Natural killer cell (primary cell): ENCODE data around the gene MYD88. TPM values are rescaled to one million over a fixed set of nuclear protein-coding genes. Genes with fewer than 3 reads are reported as not detected.

ENCODE experiments used
- ATAC-seq, 3 donors: fragments of 150-1000 bp in 2 of 3; fragments of 200-7000 bp in 1 of 3; cut with Tn5 transposase; 1 replicate in 1 of 3; 2 replicates in 2 of 3; pipeline ENCODE4 v1.10.0; 2021; ENCODE audit warnings: mild to moderate bottlenecking in 2 of 3, moderate library complexity in 2 of 3
- DNase-seq, 2 donors: peaks; one replicate each; pipeline versions ENCODE4 v3.0.0 to v3.0.0-alpha.2; 2013 to 2021; ENCODE audit warnings: mixed read lengths in 1 of 2
- H3K27ac ChIP-seq: one replicate; pipeline ENCODE4 v1.5.1; 2013; ENCODE audit warnings: mild to moderate bottlenecking, low read length
- H3K27me3 ChIP-seq: one replicate; pipeline ENCODE4 v1.6.1; 2013; ENCODE audit warnings: low read length; ENCODE audit not compliant: control insufficient read depth, insufficient read depth
- H3K36me3 ChIP-seq: one replicate; pipeline ENCODE4 v1.6.1; 2013; ENCODE audit warnings: low read length; ENCODE audit not compliant: control insufficient read depth, insufficient read depth
- H3K4me1 ChIP-seq: one replicate; pipeline ENCODE4 v1.6.1; 2013; ENCODE audit warnings: low read length; ENCODE audit not compliant: control insufficient read depth, insufficient read depth
- H3K4me3 ChIP-seq: one replicate; pipeline ENCODE4 v1.5.1; 2013; ENCODE audit warnings: low read length
- H3K9me3 ChIP-seq: one replicate; pipeline ENCODE4 v1.6.1; 2013; ENCODE audit warnings: low read length; ENCODE audit not compliant: control insufficient read depth, insufficient read depth
- H3K27ac Mint-ChIP-seq, 2 donors: one replicate each; pipeline ENCODE4 v1.8.0; 2022; ENCODE audit warnings: mild to moderate bottlenecking in 2 of 2, mixed read lengths in 2 of 2, moderate library complexity in 1 of 2
- H3K27me3 Mint-ChIP-seq, 2 donors: one replicate each; pipeline ENCODE4 v1.8.0; 2022; ENCODE audit warnings: low read depth in 2 of 2, mixed read lengths in 2 of 2
- H3K36me3 Mint-ChIP-seq: one replicate; pipeline ENCODE4 v1.8.0; 2022; ENCODE audit warnings: mixed read lengths
- H3K4me1 Mint-ChIP-seq, 2 donors: one replicate each; pipeline ENCODE4 v1.8.0; 2022; ENCODE audit warnings: mixed read lengths in 2 of 2
- H3K4me3 Mint-ChIP-seq: one replicate; pipeline ENCODE4 v1.8.0; 2022; ENCODE audit warnings: mild to moderate bottlenecking, moderate library complexity, mixed read lengths
- H3K9me3 Mint-ChIP-seq, 2 donors: one replicate each; pipeline ENCODE4 v1.8.0; 2022; ENCODE audit warnings: mixed read lengths in 2 of 2
- CTCF ChIP-seq: fragments of 200-600 bp; IDR thresholded peaks from one replicate; pipeline ENCODE4 v1.8.0; 2022; ENCODE audit warnings: antibody characterized with exemption
- WGBS: methylation state at CpG from one replicate; pipeline ENCODE4 v1.1.7; 2013; ENCODE audit warnings: missing lambda C conversion rate; ENCODE audit not compliant: insufficient coverage; 5-methylcytosine and 5-hydroxymethylcytosine counted together
- intact Hi-C: fragments of 100-400 bp; cut with micrococcal nuclease; formaldehyde crosslinking; loops from one replicate; pipeline ENCODE4 v1.14.2; 2022
- total RNA-seq, 4 donors: library from RNA; stranded (reverse); fragments of 120-200 nt in 1 of 4; gene quantifications; one replicate each; pipeline versions ENCODE4 v1.2.3 to v1.2.4, GENCODE V29; 2013 to 2022

Gene MYD88
- total RNA-seq, 3 donors from 2014 or later (not counting 1 experiment from before 2014, with no cell fraction given) = 60.5 to 71.0 (median 67.7) TPM

GRCh38 chr3:38163117-38163840 is 24.8 kb downstream of the MYD88 start:
- TF ChIP-seq CTCF = no peak
- H3K36me3 ChIP-seq = no peaks in the 10 kb centered on the region
- H3K4me3 ChIP-seq = no peak overlapping the region
- ATAC-seq (no peak), DNase-seq (peak in 1 of 2 donors; percentile 45)
- no peak overlapping the region for H3K27ac ChIP-seq
- peaks cover 17% of the 10 kb centered on the region for H3K4me1 ChIP-seq
- H3K27me3 ChIP-seq = no peaks in the 10 kb centered on the region
- H3K4me3 Mint-ChIP-seq = peak overlapping the region; percentile 21
- intact Hi-C loops = no loop called here
- H3K9me3 ChIP-seq = no peaks in the 10 kb centered on the region
- no peaks in the 10 kb centered on the region for H3K9me3 Mint-ChIP-seq
- 88% methylated on average over 9 of the region's 12 CpGs for whole genome bisulfite sequencing
- H3K27me3 Mint-ChIP-seq = no peaks in the 10 kb centered on the region
- peaks cover 25 to 39% of the 10 kb centered on the region in 2 donors for H3K4me1 Mint-ChIP-seq
- H3K36me3 Mint-ChIP-seq = no peaks in the 10 kb centered on the region
- H3K27ac Mint-ChIP-seq = peak overlapping the region; percentile 99 to 100

GRCh38 chr3:38163841-38164642 is 25.6 kb downstream of the MYD88 start:
- WGBS = 69% methylated on average over 24 of the region's 24 CpGs
- intact Hi-C loops = no loop called here
- TF ChIP-seq CTCF = no peak
- Mint-ChIP-seq H3K4me1 (peaks cover 27 to 47% of the 10 kb centered on the region in 2 donors), H3K36me3 (no peaks in the 10 kb centered on the region), H3K4me3 (peak overlapping the region; percentile 95), H3K9me3 (no peaks in the 10 kb centered on the region), H3K27ac (peak overlapping the region; percentile 99 to 100), H3K27me3 (no peaks in the 10 kb centered on the region)
- no peak for DNase-seq
- Histone ChIP-seq H3K9me3 (no peaks in the 10 kb centered on the region), H3K4me1 (peaks cover 17% of the 10 kb centered on the region), H3K27me3 (no peaks in the 10 kb centered on the region), H3K4me3 (peak overlapping the region; percentile 94), H3K36me3 (no peaks in the 10 kb centered on the region), H3K27ac (peak overlapping the region; percentile 100)
- ATAC-seq = no peak

GRCh38 chr3:38164643-38164951 is 26.1 kb downstream of the MYD88 start:
- peak in 1 of 3 donors; percentile 23 for ATAC-seq
- no peak for TF ChIP-seq CTCF
- Mint-ChIP-seq H3K4me1 (peaks cover 31 to 52% of the 10 kb centered on the region in 2 donors), H3K27me3 (no peaks in the 10 kb centered on the region), H3K36me3 (no peaks in the 10 kb centered on the region), H3K4me3 (peak overlapping the region; percentile 95), H3K9me3 (no peaks in the 10 kb centered on the region), H3K27ac (peak overlapping the region; percentile 99 to 100)
- H3K4me3 ChIP-seq = peak overlapping the region; percentile 94
- H3K36me3 ChIP-seq = no peaks in the 10 kb centered on the region
- no peaks in the 10 kb centered on the region for H3K27me3 ChIP-seq
- H3K4me1 ChIP-seq = peaks cover 17% of the 10 kb centered on the region
- H3K9me3 ChIP-seq = no peaks in the 10 kb centered on the region
- intact Hi-C loops = no loop called here
- H3K27ac ChIP-seq = peak overlapping the region; percentile 100
- no peak for DNase-seq
- WGBS = under 1% methylated on average over 17 of the region's 17 CpGs
